Measurements from ENCODE around the gene DOCK4.

DNA sequence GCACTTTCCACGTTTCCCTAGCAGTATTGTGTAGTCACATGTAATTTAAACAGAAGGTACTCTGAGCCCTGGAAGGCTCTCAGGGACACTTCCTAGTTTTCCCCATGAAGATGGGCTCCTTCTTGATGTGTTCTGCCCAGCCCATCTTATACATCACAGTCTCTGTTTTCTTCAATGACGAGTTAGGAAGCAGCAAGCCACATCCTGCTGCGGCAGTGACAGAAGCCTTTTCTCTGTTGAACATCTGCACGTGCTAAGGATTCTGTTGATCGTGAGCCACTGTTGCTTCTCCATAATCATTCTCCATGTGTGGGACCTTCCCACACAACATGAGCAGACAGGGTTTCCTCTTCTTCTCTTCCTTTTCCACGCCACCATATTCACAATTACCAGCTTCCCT is 346.0 kb downstream of the DOCK4 start:
- TF ChIP-seq EZH2 (IDR thresholded peaks at IDR 0.05; ENCODE audit: insufficient read depth, low read length): no peak
- TF ChIP-seq, protein P1, sequence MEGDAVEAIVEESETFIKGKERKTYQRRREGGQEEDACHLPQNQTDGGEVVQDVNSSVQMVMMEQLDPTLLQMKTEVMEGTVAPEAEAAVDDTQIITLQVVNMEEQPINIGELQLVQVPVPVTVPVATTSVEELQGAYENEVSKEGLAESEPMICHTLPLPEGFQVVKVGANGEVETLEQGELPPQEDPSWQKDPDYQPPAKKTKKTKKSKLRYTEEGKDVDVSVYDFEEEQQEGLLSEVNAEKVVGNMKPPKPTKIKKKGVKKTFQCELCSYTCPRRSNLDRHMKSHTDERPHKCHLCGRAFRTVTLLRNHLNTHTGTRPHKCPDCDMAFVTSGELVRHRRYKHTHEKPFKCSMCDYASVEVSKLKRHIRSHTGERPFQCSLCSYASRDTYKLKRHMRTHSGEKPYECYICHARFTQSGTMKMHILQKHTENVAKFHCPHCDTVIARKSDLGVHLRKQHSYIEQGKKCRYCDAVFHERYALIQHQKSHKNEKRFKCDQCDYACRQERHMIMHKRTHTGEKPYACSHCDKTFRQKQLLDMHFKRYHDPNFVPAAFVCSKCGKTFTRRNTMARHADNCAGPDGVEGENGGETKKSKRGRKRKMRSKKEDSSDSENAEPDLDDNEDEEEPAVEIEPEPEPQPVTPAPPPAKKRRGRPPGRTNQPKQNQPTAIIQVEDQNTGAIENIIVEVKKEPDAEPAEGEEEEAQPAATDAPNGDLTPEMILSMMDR (IDR thresholded peaks at IDR 0.05; ENCODE audit: insufficient read depth, low read depth, low read length): no peak
